IPS-11a (cell line): ENCODE measurements around the gene PRSS21.

ENCODE experiments used
- H3K4me3 ChIP-seq: one replicate; pipeline ENCODE4 v1.5.1; 2013; ENCODE audit warnings: low read depth, low read length, control low read depth

The PRSS21 gene

GRCh38 chr16:2825049-2825742 is 8.2 kb downstream of the PRSS21 start:
- no peak overlapping the region for H3K4me3 ChIP-seq

GRCh38 chr16:2825906-2826305 is 8.9 kb downstream of the PRSS21 start:
- H3K4me3 ChIP-seq, result no peak overlapping the region

- no peak overlapping the region for H3K4me3 ChIP-seq
Observed at GRCh38 chr16:2826591-2827373, 9.7 kb downstream of the PRSS21 start.

DNA sequence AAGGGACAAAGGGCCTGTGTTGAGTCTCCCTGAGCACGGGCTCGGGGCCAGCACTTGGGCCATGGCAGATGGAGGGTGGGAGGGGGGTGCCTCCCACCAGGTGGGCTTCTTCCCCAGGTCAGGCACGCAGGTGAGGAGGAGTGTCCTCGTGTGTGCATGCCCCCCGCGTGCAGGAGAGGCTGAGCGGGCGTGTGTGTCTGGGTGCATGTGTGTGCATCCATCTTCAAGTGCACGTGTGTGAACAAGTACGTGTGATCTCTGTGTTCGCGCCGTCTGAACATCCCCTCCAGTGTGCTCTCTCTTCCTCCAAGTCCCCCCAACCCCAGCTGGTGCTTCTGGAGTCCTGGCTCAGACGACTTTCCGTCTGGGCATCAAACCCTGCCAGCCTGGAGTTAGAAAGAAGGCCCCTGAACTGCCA is 10.3 kb downstream of the PRSS21 start:
- H3K4me3 ChIP-seq, result no peak overlapping the region

- H3K4me3 ChIP-seq, result no peak overlapping the region
Observed at GRCh38 chr16:2827831-2828520, 10.9 kb downstream of the PRSS21 start.

DNA sequence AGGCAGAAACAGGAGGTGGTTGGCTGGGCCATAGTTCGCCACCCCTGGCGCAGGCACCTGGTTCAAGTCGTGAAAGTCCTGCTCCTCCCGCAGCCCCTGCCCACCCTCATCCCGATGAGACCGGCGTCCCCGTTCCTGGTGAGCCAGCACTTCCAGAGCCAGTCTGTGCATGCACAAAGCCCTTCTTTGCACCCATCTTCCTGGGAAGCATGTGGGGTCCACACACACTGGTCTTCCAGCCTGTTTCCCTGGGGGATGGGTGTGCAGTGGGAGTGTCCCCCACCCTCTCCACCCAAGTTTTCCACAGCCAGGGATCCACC is 11.4 kb downstream of the PRSS21 start:
- H3K4me3 ChIP-seq, result no peak overlapping the region

DNA sequence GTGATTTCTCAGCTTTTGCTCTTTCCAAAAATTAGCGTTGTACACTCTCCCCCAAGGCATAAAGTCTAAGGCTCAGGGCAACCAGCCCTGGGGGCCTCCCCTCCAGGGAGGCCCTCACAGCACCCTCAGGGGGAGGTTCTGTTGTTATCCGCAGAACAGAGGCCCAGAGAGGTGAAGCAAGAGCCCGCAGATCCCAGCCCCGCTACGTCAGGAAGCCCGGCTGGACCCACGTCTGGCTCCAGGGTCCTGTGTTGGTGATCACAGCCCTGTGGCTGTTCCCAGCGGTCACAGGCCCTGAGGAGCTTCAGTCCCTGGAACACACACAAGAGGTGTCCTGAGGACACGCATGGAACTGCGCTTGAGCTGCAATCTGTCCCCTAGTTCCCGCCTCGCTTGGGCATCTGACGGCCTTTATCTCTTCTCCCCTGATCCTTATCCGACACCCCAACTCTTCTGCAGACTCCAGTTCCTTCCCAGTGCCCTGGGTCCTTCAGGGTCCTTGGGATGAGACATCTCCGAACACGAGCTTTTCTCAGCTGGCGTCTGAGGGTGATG is 11.9 kb downstream of the PRSS21 start:
- no peak overlapping the region for H3K4me3 ChIP-seq

DNA sequence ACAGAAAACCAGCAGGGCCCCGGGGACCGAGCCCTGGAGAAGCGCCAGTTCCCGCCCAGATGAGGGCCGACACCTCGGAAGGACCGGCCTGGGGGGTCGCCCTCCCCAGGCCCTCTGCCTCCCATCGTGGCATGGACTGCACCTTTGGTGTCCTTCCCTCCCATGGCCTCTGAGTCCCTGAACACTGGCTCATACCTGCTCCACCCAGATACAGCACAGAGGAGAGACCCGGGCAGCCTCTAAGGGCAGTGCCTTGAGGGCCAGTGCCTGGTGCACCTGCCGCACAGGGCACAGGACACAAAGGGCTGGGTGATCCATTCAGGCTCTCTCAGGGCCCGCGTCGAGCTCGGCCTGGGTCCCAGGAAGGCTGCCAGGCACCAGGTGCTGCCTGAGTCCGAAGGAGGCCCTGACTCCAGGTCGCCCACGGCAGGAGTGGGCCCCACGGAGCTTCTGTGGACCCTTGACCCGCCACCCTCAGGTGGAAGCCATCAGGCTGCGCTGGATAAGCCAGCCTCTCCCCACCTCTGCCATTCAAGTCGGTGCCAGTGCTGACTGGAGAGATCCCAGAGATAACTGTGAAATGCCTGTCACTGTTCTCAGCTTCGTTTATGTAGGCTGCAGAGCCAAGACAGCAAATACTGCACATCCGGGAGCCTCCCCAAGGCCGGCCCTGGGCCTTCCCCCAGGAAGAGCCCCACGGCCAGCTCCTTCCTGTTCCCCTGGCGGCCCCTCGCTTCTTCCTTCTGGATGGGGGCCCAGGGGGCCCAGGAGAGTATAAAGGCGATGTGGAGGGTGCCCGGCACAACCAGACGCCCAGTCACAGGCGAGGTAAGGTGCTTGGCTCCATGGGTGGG is 12.7 kb downstream of the PRSS21 start, which contains the start of gene ZG16B:
Gene ZG16B, plus strand, starts transcription at position 803 of the 854 bp plus-strand sequence. CDS start 139 bp downstream, outside the sequence.
- H3K4me3 ChIP-seq, result no peak within 1 kb of the TSS

GRCh38 chr16:2830355-2830695 is 13.3 kb downstream of the PRSS21 start:
- H3K4me3 ChIP-seq, result no peak overlapping the region

DNA sequence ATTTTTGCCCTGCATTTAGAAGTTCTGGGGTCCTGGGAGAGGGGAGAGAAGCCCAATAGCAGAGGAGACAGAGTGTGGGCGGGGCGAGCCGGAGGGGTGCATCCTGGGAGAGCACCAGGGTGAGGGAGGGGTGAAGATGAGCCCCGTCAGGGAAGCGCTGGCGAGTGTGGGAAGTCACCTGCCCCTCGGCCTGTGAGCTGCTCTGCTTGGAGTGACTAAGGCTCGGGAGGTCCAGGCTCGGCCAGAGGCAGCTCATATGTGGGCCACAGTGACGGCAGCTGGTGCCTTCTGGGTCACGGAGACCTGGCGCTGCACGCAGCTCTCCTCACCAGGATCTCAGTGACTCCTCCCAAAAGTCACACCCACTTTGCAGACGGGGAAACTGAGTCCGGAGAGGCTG is 14.2 kb downstream of the PRSS21 start:
- H3K4me3 ChIP-seq, result no peak overlapping the region

GRCh38 chr16:2833776-2834175 is 16.7 kb downstream of the PRSS21 start:
- no peak overlapping the region for H3K4me3 ChIP-seq

DNA sequence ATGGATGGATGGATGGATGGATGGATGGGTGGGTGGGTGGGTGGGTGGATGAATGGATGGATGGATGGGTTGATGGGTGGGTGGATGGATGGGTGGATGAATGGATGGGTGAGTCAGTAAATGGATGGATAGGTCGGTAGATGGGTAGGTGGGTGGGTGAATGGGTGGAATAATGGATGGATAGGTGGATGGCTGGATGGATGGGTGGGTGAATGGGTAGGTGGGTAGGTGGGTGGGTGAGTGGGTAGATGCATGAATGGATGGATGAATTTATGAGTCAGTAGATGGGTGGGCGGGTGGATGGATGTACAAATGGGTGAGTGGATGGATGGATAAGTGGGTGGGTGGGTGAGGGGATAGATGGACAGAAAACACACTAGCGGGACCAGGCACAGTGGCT is 17.9 kb downstream of the PRSS21 start:
- H3K4me3 ChIP-seq, result no peak overlapping the region

DNA sequence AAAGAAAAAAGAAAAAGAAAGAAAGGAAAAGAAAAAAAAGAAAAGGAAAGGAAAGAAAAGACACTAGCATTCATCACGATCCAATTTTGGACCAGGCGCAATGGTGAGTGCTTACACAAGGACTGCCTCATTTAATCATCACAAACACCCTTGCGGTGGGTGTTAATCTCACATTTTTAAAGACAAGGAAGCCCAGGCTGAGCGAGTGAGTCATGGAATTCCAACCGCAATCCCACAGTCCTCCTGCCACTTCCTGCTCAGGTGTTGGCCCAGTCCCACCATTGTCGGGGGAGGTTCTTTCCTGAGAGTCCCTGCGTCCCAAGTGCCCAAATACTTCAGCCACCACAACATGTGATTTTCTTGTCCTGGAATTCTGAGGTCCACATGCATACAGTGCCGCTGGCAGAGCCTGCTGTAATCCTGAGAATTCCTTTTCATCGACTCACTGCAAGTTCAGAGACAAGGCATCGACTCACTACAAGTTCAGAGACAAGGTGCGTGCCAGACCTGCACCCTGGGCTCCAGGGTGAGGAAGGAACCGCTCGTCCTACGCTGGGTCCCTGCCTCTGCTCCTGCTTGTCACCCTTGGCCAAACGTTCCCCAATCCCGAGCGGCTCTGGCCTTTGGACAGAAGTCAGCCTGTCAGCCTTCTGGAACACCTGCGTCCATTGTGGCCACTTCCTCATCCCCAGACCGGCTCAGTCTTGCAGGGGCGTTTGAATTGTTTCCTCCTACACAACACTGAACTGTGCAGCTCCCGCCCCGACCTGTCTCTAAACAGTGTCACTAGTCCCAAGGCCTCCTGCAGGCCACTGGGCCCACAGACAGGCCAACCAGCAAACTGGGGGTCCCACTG is 18.8 kb downstream of the PRSS21 start:
- no peak overlapping the region for H3K4me3 ChIP-seq

- no peak overlapping the region for H3K4me3 ChIP-seq
Observed at GRCh38 chr16:2836646-2837508, 19.8 kb downstream of the PRSS21 start.

DNA sequence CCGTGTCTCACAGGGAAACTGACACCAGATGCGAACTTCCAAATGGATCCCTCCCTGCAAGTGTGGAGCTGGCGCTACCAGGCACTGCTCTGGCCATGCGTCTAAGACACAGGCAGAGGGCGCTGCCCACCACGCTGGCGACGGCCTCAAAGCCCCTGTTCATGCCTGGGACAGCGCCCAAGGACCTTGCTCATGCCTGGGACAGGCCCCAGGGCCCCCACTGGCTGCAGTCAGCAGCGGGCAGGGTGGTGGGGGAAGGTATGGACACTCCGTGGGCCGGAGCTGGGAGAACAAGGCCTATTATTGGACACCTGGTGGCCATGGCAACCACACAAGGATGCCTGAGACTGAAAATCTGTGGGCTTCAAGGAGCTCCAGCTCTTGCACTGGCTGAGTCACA is 21.9 kb downstream of the PRSS21 start:
- no peak overlapping the region for H3K4me3 ChIP-seq

DNA sequence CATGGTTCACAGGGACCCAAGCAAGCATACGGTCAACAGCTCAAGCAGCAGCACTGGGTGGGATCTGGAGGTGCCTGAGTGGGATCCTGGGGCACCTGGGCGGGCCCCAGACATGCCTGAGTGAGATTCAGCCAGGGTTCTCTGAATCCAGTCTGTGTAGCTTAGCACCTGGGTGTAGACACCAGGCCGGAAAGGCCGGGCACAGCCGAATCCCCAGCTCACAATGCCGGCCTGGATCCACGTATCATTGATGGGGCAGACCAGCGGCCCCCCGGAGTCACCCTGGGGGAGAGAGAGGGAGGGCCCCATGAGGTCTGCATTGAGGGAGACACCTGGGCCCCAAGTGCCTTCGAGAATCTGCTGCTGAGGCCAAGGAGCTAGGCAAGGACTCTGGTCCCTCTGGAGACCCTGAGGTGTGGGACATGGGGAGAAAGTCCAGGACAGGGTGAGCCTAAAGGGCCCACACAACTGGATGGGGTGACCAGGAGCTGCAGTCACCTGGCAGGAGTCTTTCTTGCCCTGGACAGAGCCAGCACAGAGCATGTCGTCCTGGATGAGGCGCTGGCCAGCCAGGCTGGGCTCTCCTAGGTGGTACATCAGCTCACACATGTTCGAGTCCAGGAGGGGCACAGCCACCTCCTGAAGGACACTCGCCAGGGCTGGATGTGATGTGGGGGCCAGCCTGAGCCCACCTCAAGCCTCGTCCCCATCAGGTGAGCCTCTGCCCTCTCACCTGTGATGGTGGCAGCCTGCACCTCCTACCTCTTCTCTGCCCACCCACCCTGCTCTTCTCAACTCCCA is 22.8 kb downstream of the PRSS21 start:
- no peak overlapping the region for H3K4me3 ChIP-seq

DNA sequence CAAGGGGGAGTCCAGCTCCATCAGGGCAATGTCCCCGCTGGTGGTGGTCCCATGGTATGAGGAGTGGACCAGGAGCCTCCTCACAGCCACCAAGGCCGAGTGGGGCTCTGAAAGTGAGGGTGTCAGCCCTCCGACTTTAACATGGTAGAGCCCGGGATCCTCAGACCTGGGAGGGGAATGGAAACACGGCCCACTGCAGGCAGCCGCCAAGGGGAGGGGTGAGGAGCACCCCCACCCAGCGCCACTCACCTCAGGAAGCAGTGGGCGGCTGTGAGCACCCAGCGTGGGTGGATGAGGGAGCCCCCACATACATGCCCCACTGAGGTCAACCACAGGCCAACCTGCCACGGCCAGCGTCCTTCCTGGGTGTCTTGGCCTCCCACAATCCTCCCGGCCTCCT is 23.9 kb downstream of the PRSS21 start:
- H3K4me3 ChIP-seq, result no peak overlapping the region
